Measurements from ENCODE around the gene ANKRD33B. TPM values are rescaled to one million over a fixed set of nuclear protein-coding genes. Genes with fewer than 3 reads are reported as not detected.
"Not testable (repeated sequence)": the region's sequence is repeated elsewhere in the genome, so short reads cannot be mapped to it uniquely, and the experiment has no call there.

ANKRD33B gene
- total and polyA plus RNA-seq, 2 of the 13 experiments (the other 11 are each of a cell fraction or from before 2014, with no cell fraction given) = 0.02 TPM; not detected in 1

DNA sequence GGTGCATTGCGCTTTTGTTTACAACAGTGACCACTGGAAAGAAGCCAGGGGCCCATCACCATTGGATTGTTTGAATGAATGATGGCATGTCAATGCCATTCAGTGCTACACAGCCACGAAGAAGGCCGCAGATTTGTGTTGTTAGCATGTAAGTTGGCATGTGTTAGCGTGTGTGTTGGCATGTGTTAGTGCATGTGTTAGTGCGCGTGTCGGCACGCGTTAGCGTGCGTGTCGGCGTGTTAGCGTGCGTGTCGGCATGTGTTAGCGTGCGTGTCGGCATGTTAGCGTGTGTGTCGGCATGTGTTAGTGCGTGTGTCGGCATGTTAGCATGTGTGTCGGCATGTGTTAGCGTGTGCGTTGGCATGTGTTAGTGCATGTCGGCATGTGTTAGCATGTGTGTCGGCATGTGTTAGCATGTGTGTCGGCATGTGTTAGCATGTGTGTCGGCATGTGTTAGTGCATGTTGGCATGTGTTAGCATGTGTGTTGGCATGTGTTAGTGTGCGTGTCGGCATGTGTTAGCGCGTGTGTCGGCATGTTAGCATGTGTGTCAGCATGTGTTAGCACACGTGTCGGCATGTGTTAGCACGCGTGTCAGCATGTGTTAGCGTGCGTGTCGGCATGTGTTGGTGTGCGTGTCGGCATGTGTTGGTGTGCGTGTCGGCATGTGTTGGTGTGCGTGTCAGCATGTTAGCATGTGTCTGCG, 15.3 kb upstream of the ANKRD33B start:
- in situ Hi-C loops (cut with HindIII; ENCODE audit: extremely low pct_ligation_motif_present, low pct_unique_long_range_greater_than_20kb) (no loop called here), intact Hi-C loops (cut with micrococcal nuclease; ENCODE audit: unreplicated experiment) (no loop called here)
- DNase-seq (ENCODE audit: low spot score) = no peak
- no peak overlapping the region for H3K4me3 ChIP-seq (replicated peaks in 1 of 3; ENCODE audit: insufficient read depth in 1 of 3, low read depth in 2 of 3, low read length in 3 of 3)
- ChIA-PET CTCF (ENCODE audit: low intra/inter-chr PET ratio, low total read pairs) (no interaction called here), POLR2A (no interaction called here)
- no peaks in the 10 kb centered on the region for H4K20me1 ChIP-seq (ENCODE audit: insufficient read depth, low read length)
- no peaks in the 10 kb centered on the region for H3K36me3 ChIP-seq (replicated peaks in 1 of 2; ENCODE audit: control insufficient read depth in 1 of 2, insufficient read depth in 2 of 2, low read length in 2 of 2)
- H3K4me1 ChIP-seq (ENCODE audit: insufficient read depth, low read length) = no peaks in the 10 kb centered on the region
- H3K9ac ChIP-seq (ENCODE audit: insufficient read depth, low read depth, low read length) = no peak overlapping the region
- H2AFZ ChIP-seq (ENCODE audit: low read length) = no peak overlapping the region
- no peaks in the 10 kb centered on the region for H3K79me2 ChIP-seq (ENCODE audit: insufficient read depth, low read length)
- H3K4me2 ChIP-seq (ENCODE audit: low read depth, low read length) = no peak overlapping the region
- no peak overlapping the region for H3K27ac ChIP-seq (ENCODE audit: extremely low read length, insufficient read depth, low read length)
- peaks cover 0 to 6% of the 10 kb centered on the region in 2 experiments; a peak in 3 of 5 replicates for H3K27me3 ChIP-seq (ENCODE audit: control insufficient read depth in 1 of 2, insufficient read depth in 2 of 2, low read length in 2 of 2)
- TF ChIP-seq, protein P1, sequence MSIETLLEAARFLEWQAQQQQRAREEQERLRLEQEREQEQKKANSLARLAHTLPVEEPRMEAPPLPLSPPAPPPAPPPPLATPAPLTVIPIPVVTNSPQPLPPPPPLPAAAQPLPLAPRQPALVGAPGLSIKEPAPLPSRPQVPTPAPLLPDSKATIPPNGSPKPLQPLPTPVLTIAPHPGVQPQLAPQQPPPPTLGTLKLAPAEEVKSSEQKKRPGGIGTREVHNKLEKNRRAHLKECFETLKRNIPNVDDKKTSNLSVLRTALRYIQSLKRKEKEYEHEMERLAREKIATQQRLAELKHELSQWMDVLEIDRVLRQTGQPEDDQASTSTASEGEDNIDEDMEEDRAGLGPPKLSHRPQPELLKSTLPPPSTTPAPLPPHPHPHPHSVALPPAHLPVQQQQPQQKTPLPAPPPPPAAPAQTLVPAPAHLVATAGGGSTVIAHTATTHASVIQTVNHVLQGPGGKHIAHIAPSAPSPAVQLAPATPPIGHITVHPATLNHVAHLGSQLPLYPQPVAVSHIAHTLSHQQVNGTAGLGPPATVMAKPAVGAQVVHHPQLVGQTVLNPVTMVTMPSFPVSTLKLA (IDR thresholded peaks at IDR 0.05) = peak; percentile 98
- TF ChIP-seq MAFF (IDR thresholded peaks at IDR 0.05; ENCODE audit: low read depth, low read length) = no peak
- BruUV-seq (replicated peaks) = no TSS peak
- no peak for ATAC-seq
- WGBS (ENCODE audit: low lambda C conversion rate) = 94% methylated on average over 48 of the region's 48 CpGs
- no peak for FAIRE-seq
- H3K9me3 ChIP-seq (ENCODE audit: low read length) = no peaks in the 10 kb centered on the region

DNA sequence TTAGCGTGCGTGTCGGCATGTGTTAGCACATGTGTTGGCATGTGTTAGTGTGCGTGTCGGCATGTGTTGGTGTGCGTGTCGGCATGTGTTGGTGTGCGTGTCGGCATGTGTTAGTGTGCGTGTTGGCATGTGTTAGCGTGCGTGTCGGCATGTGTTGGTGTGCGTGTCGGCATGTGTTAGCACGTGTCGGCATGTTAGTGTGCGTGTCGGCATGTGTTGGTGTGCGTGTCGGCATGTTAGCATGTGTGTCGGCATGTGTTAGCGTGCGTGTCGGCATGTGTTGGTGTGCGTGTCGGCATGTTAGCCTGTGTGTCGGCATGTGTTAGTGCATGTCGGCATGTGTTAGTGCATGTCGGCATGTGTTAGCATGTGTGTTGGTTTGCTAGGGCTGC, 14.8 kb upstream of the ANKRD33B start:
- H3K4me3 ChIP-seq (replicated peaks in 1 of 3; ENCODE audit: insufficient read depth in 1 of 3, low read depth in 2 of 3, low read length in 3 of 3); BruUV-seq (replicated peaks); H3K36me3 ChIP-seq (replicated peaks in 1 of 2; ENCODE audit: control insufficient read depth in 1 of 2, insufficient read depth in 2 of 2, low read length in 2 of 2); H3K27ac ChIP-seq (ENCODE audit: extremely low read length, insufficient read depth, low read length); H3K4me1 ChIP-seq (ENCODE audit: insufficient read depth, low read length); H3K9me3 ChIP-seq (ENCODE audit: low read length); CTCF ChIA-PET (ENCODE audit: low intra/inter-chr PET ratio, low total read pairs); H3K4me2 ChIP-seq (ENCODE audit: low read depth, low read length); H3K9ac ChIP-seq (ENCODE audit: insufficient read depth, low read depth, low read length); ATAC-seq; H3K27me3 ChIP-seq (ENCODE audit: control insufficient read depth in 1 of 2, insufficient read depth in 2 of 2, low read length in 2 of 2); H2AFZ ChIP-seq (ENCODE audit: low read length); DNase-seq (ENCODE audit: low spot score); FAIRE-seq; intact Hi-C loops (cut with micrococcal nuclease; ENCODE audit: unreplicated experiment); in situ Hi-C loops (cut with HindIII; ENCODE audit: extremely low pct_ligation_motif_present, low pct_unique_long_range_greater_than_20kb); POLR2A ChIA-PET; H3K79me2 ChIP-seq (ENCODE audit: insufficient read depth, low read length); H4K20me1 ChIP-seq (ENCODE audit: insufficient read depth, low read length): not testable (repeated sequence)
- 92% methylated on average over 30 of the region's 30 CpGs for WGBS (ENCODE audit: low lambda C conversion rate)
- TF ChIP-seq, protein P1 (IDR thresholded peaks at IDR 0.05) = peak; percentile 56; the same call in 1 of the 2 replicates
